ENCODE results near the gene MGMT. TPM values are rescaled to one million over a fixed set of nuclear protein-coding genes. Genes with fewer than 3 reads are reported as not detected.

MGMT gene
- total RNA-seq, 2 experiments from 2014 or later: 9.0 to 9.6 TPM

DNA sequence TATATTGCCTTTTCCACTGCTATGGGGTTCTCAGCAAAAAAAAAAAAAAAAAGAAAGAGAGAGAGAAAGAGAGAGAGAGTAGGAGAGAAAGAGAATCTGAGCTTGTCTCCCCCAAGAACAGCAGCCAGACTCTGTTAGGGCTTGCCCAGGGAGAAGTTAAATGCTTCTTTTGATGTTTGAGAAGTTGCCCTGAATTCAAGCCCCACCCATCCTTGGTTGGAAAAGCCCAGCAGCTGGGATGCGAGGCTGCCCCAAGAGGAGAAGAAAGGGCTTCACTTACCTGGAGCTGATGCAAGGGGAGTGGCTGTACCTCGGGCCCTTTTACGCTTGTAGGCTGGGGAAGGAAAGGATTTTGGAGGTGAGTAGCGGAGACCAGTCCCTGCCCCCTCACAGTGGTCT is 20.9 kb upstream of the MGMT start:
- DNase-seq: no peak
- intact Hi-C loops (cut with DNase I, micrococcal nuclease): no loop called here
- no peak overlapping the region for H3K27ac Mint-ChIP-seq
- TF ChIP-seq, protein P1, sequence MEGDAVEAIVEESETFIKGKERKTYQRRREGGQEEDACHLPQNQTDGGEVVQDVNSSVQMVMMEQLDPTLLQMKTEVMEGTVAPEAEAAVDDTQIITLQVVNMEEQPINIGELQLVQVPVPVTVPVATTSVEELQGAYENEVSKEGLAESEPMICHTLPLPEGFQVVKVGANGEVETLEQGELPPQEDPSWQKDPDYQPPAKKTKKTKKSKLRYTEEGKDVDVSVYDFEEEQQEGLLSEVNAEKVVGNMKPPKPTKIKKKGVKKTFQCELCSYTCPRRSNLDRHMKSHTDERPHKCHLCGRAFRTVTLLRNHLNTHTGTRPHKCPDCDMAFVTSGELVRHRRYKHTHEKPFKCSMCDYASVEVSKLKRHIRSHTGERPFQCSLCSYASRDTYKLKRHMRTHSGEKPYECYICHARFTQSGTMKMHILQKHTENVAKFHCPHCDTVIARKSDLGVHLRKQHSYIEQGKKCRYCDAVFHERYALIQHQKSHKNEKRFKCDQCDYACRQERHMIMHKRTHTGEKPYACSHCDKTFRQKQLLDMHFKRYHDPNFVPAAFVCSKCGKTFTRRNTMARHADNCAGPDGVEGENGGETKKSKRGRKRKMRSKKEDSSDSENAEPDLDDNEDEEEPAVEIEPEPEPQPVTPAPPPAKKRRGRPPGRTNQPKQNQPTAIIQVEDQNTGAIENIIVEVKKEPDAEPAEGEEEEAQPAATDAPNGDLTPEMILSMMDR (IDR thresholded peaks at IDR 0.05): no peak
- Histone ChIP-seq H3K27me3 (ENCODE audit: control insufficient read depth in 1 of 2, insufficient read depth in 2 of 2, low read length in 2 of 2) (peaks cover 0 to 4% of the 10 kb centered on the region in 2 experiments), H3K4me3 (ENCODE audit: low read length) (no peak overlapping the region), H3K27ac (ENCODE audit: low read depth in 1 of 2, low read length in 2 of 2) (no peak overlapping the region), H3K9me3 (ENCODE audit: control insufficient read depth in 1 of 2, insufficient read depth in 1 of 2, low read length in 2 of 2) (no peaks in the 10 kb centered on the region), H3K36me3 (ENCODE audit: insufficient read depth, low read length) (no peaks in the 10 kb centered on the region), H3K4me1 (ENCODE audit: insufficient read depth, low read length) (no peaks in the 10 kb centered on the region)
- H3K9me3 Mint-ChIP-seq: no peaks in the 10 kb centered on the region
- no peaks in the 10 kb centered on the region for H3K36me3 Mint-ChIP-seq (ENCODE audit: low read depth)
- CTCF ChIA-PET: no interaction called here
- no peak for ATAC-seq (ENCODE audit: poor library complexity)
- POLR2A ChIA-PET: no interaction called here
- H3K27me3 Mint-ChIP-seq: peaks cover 20% of the 10 kb centered on the region
- H3K4me3 Mint-ChIP-seq: no peak overlapping the region
- no peaks in the 10 kb centered on the region for H3K4me1 Mint-ChIP-seq (ENCODE audit: low read depth)

GRCh38 chr10:129447486-129447885 is 19.6 kb upstream of the MGMT start:
- intact Hi-C loops (cut with DNase I, micrococcal nuclease): no loop called here
- Histone ChIP-seq H3K27ac (ENCODE audit: low read depth in 1 of 2, low read length in 2 of 2) (no peak overlapping the region), H3K9me3 (ENCODE audit: control insufficient read depth in 1 of 2, insufficient read depth in 1 of 2, low read length in 2 of 2) (no peaks in the 10 kb centered on the region), H3K4me3 (ENCODE audit: low read length) (no peak overlapping the region), H3K36me3 (ENCODE audit: insufficient read depth, low read length) (no peaks in the 10 kb centered on the region), H3K4me1 (ENCODE audit: insufficient read depth, low read length) (no peaks in the 10 kb centered on the region), H3K27me3 (ENCODE audit: control insufficient read depth in 1 of 2, insufficient read depth in 2 of 2, low read length in 2 of 2) (peaks cover 0 to 4% of the 10 kb centered on the region in 2 experiments)
- H3K9me3 Mint-ChIP-seq: no peaks in the 10 kb centered on the region
- H3K4me3 Mint-ChIP-seq: no peak overlapping the region
- TF ChIP-seq, protein P1 (IDR thresholded peaks at IDR 0.05): no peak
- ChIA-PET CTCF (no interaction called here), POLR2A (no interaction called here)
- H3K36me3 Mint-ChIP-seq (ENCODE audit: low read depth): no peaks in the 10 kb centered on the region
- H3K27me3 Mint-ChIP-seq: peaks cover 20% of the 10 kb centered on the region
- H3K4me1 Mint-ChIP-seq (ENCODE audit: low read depth): no peaks in the 10 kb centered on the region
- DNase-seq (no peak), ATAC-seq (ENCODE audit: poor library complexity) (no peak)
- H3K27ac Mint-ChIP-seq: no peak overlapping the region

DNA sequence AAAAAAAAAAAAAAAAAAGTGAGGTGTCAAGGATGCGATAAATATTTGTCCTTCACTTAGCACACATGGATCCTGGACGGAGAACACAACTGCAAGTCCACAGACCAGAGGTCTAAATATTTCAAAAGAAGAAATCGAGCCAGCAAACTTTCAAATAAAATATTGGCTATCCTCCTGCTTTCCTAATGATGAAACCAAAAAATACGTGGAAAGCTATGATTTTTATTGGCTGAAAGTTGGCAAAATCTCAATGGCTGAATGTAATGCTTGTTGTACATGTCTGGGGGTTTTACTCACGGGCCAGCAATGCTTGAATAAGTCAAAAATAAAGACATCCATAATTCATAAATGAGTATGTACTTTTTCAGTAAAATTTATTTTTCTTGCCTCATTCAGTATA is 19.0 kb upstream of the MGMT start:
- TF ChIP-seq, protein P1 (IDR thresholded peaks at IDR 0.05): no peak
- POLR2A ChIA-PET: no interaction called here
- CTCF ChIA-PET: no interaction called here

More for the DNA sequence above, 19.0 kb upstream of the MGMT start:
- Histone ChIP-seq H3K36me3 (ENCODE audit: insufficient read depth, low read length) (no peaks in the 10 kb centered on the region), H3K9me3 (ENCODE audit: control insufficient read depth in 1 of 2, insufficient read depth in 1 of 2, low read length in 2 of 2) (no peaks in the 10 kb centered on the region), H3K4me3 (ENCODE audit: low read length) (no peak overlapping the region), H3K27me3 (ENCODE audit: control insufficient read depth in 1 of 2, insufficient read depth in 2 of 2, low read length in 2 of 2) (peaks cover 0 to 7% of the 10 kb centered on the region in 2 experiments), H3K27ac (ENCODE audit: low read depth in 1 of 2, low read length in 2 of 2) (no peak overlapping the region), H3K4me1 (ENCODE audit: insufficient read depth, low read length) (no peaks in the 10 kb centered on the region)
- Mint-ChIP-seq H3K27me3 (peaks cover 20% of the 10 kb centered on the region), H3K36me3 (ENCODE audit: low read depth) (no peaks in the 10 kb centered on the region), H3K4me3 (no peak overlapping the region), H3K4me1 (ENCODE audit: low read depth) (no peaks in the 10 kb centered on the region), H3K9me3 (no peaks in the 10 kb centered on the region), H3K27ac (no peak overlapping the region)
- ATAC-seq (ENCODE audit: poor library complexity) (no peak), DNase-seq (no peak)
- intact Hi-C loops (cut with DNase I, micrococcal nuclease): no loop called here
